Measurements from ENCODE around the gene ATP8B1. TPM values are rescaled to one million over a fixed set of nuclear protein-coding genes. Genes with fewer than 3 reads are reported as not detected.
A peak's percentile ranks its signal among the peaks of the same experiment; 100 is the strongest.

The ATP8B1 gene
- total RNA-seq, 2 donors from 2014 or later: 18.5 to 41.5 TPM

GRCh38 chr18:57705011-57705410 lies 98.1 kb downstream of the ATP8B1 start:
- Histone ChIP-seq H3K27me3 (no peaks in the 10 kb centered on the region), H3K4me3 (no peak overlapping the region), H3K27ac (no peak overlapping the region), H3K4me1 (no peaks in the 10 kb centered on the region), H3K36me3 (replicated peaks in 1 of 2; ENCODE audit: insufficient read depth in 1 of 2, low read depth in 2 of 2) (peaks cover 0 to 2% of the 10 kb centered on the region in 2 donors), H3K9me3 (no peaks in the 10 kb centered on the region)
- DNase-seq: no peak
- 94 to 100% methylated on average over 1 of the region's 1 CpG for WGBS, 2 donors
- no peak for ATAC-seq
- TF ChIP-seq POLR2A (IDR thresholded peaks at IDR 0.05): no peak
- TF ChIP-seq, protein P1, sequence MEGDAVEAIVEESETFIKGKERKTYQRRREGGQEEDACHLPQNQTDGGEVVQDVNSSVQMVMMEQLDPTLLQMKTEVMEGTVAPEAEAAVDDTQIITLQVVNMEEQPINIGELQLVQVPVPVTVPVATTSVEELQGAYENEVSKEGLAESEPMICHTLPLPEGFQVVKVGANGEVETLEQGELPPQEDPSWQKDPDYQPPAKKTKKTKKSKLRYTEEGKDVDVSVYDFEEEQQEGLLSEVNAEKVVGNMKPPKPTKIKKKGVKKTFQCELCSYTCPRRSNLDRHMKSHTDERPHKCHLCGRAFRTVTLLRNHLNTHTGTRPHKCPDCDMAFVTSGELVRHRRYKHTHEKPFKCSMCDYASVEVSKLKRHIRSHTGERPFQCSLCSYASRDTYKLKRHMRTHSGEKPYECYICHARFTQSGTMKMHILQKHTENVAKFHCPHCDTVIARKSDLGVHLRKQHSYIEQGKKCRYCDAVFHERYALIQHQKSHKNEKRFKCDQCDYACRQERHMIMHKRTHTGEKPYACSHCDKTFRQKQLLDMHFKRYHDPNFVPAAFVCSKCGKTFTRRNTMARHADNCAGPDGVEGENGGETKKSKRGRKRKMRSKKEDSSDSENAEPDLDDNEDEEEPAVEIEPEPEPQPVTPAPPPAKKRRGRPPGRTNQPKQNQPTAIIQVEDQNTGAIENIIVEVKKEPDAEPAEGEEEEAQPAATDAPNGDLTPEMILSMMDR (IDR thresholded peaks at IDR 0.05): no peak
- intact Hi-C loops (cut with DNase I): no loop called here

DNA sequence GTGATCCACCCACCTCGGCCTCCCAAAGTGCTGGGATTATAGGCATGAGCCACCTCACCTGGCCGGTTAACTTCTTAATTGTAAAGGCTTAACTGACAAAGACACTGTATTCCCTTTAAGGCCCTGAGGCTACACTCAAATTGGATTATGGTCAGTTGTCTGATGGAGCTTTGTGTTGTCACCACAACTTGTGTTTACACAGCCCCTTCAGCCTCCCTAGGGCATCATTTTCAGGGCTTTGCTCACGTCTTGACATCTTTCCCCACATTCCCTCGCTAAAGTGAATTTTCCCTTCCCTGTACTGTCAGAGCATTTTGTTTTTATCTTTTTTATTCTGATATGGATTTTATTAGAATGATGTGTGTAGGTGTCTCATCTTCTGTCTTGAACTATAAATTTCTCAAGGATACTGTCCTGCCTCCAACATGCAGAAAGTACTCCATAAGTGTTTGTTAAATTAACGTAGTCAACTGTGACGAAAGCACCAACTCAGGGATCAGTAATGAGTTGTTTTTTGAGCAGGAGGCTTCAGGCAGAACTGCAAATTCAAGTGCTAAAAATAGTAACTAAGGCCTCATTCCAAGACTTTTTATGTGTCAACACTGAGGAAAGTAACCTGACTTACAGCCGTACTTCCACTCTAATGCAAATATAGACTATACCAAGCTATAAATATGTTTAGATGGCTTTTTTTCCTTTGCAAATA lies 104.4 kb downstream of the ATP8B1 start:
- TF ChIP-seq, protein P1 (IDR thresholded peaks at IDR 0.05): no peak
- TF ChIP-seq POLR2A (IDR thresholded peaks at IDR 0.05): no peak
- H3K4me3 ChIP-seq: no peak overlapping the region

DNA sequence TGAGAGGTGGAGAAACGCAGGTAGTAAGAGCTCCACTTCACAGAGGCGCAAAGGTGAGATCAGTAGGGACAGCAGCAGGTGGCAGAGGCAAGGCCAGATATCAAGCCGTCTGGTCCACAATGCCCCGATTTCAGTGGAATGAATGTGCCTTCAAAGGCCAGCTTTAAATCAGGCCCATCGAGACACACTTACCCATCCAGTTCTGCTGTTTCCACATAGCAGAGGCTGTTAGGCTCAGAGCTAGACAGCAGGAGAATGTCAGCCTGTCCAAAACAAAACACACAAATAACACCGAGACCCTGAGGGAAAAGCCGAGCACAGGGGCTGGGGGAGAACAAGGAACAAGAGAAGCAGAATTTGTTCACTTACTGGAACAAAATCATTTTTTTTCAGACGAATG lies 105.7 kb downstream of the ATP8B1 start:
- no peaks in the 10 kb centered on the region for H3K27me3 ChIP-seq
- no peaks in the 10 kb centered on the region for H3K9me3 ChIP-seq
- H3K36me3 ChIP-seq (replicated peaks in 1 of 2; ENCODE audit: insufficient read depth in 1 of 2, low read depth in 2 of 2): peaks cover 0 to 6% of the 10 kb centered on the region in 2 donors
- TF ChIP-seq POLR2A (IDR thresholded peaks at IDR 0.05): no peak
- TF ChIP-seq, protein P1 (IDR thresholded peaks at IDR 0.05): no peak
- no peak overlapping the region for H3K27ac ChIP-seq
- H3K4me1 ChIP-seq: peaks cover 10% of the 10 kb centered on the region
- DNase-seq: no peak
- ATAC-seq: no peak
- WGBS, 2 donors: 56 to 78% methylated on average over 8 of the region's 8 CpGs
- intact Hi-C loops (cut with DNase I): no loop called here
- no peak overlapping the region for H3K4me3 ChIP-seq

More for the DNA sequence above, 104.4 kb downstream of the ATP8B1 start:
- Histone ChIP-seq H3K27me3 (no peaks in the 10 kb centered on the region), H3K9me3 (no peaks in the 10 kb centered on the region), H3K27ac (peak overlapping the region in 3 of 4 donors; percentile 31 to 34 (median 32)), H3K36me3 (replicated peaks in 1 of 2; ENCODE audit: insufficient read depth in 1 of 2, low read depth in 2 of 2) (peaks cover 0 to 4% of the 10 kb centered on the region in 2 donors), H3K4me1 (peaks cover 10% of the 10 kb centered on the region)
- intact Hi-C loops (cut with DNase I): no loop called here
- DNase-seq (no peak), ATAC-seq (no peak)
- 51 to 61% methylated on average over 7 of the region's 7 CpGs for WGBS, 2 donors

DNA sequence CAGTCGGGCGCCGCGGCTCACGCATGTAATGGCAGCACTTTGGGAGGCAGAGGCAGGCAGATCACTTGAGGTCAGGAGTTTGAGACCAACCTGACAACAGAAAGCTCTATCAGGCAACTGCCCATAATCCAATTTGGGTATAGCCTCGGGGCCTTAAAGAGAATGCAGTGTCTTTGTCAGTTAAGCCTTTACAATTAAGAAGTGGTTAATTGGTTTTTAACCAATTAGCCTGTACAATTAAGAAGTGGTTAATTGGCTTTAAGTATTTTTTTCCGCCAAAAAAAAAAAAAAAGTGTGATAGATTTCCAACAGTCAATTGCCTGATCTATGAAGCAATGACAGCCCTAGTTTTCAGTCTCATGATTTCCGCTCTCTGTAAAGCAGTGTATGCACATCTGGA lies 106.8 kb downstream of the ATP8B1 start:
- intact Hi-C loops (cut with DNase I): no loop called here
- Histone ChIP-seq H3K36me3 (replicated peaks in 1 of 2; ENCODE audit: insufficient read depth in 1 of 2, low read depth in 2 of 2) (peaks cover 0 to 6% of the 10 kb centered on the region in 2 donors), H3K9me3 (no peaks in the 10 kb centered on the region), H3K4me1 (peaks cover 16% of the 10 kb centered on the region), H3K27ac (no peak overlapping the region), H3K4me3 (no peak overlapping the region), H3K27me3 (no peaks in the 10 kb centered on the region)
- WGBS, 2 donors: 90 to 93% methylated on average over 8 of the region's 8 CpGs
- no peak for ATAC-seq
- DNase-seq: no peak
- TF ChIP-seq, protein P1 (IDR thresholded peaks at IDR 0.05): no peak
- no peak for TF ChIP-seq POLR2A (IDR thresholded peaks at IDR 0.05)

- Histone ChIP-seq H3K27ac (no peak overlapping the region), H3K4me3 (no peak overlapping the region), H3K9me3 (no peaks in the 10 kb centered on the region), H3K4me1 (peaks cover 8% of the 10 kb centered on the region), H3K36me3 (replicated peaks in 1 of 2; ENCODE audit: insufficient read depth in 1 of 2, low read depth in 2 of 2) (peaks cover 0 to 12% of the 10 kb centered on the region in 2 donors), H3K27me3 (no peaks in the 10 kb centered on the region)
- no peak for ATAC-seq
- intact Hi-C loops (cut with DNase I): no loop called here
- no peak for DNase-seq
- 9 to 22% methylated on average over 3 of the region's 3 CpGs for WGBS, 2 donors
- TF ChIP-seq, protein P1 (IDR thresholded peaks at IDR 0.05): no peak
- no peak for TF ChIP-seq POLR2A (IDR thresholded peaks at IDR 0.05)
These were observed 111.8 kb downstream of the ATP8B1 start for GRCh38 chr18:57691363-57691762.

All from body of pancreas (tissue), 4 donors.